ENCODE measurements around the gene ST6GALNAC5. TPM values are rescaled to one million over a fixed set of nuclear protein-coding genes. Genes with fewer than 3 reads are reported as not detected.

ST6GALNAC5 gene
- total RNA-seq, 1 donor from 2014 or later = 3.7 TPM

Small RNA genes within 50 kb of the gene (small RNA-seq; reads per million reads assigned to genes)
- gene MIR7156 (ENCODE audit: low replicate concordance) = not detected

All from skin of body (tissue), 2 donors.